Astrocyte of the cerebellum (primary cell): Measurements from ENCODE around the gene SAP130.

Experiments used
- DNase-seq: peaks from one replicate; pipeline ENCODE4 v3.0.0-alpha.2; 2011; ENCODE audit warnings: low read depth
- H3K4me3 ChIP-seq: 2 replicates; pipeline ENCODE4 v1.5.1; 2011; ENCODE audit warnings: mild to moderate bottlenecking, low read depth, low read length, moderate library complexity
- CTCF ChIP-seq: IDR thresholded peaks from 2 replicates; pipeline ENCODE4 v1.5.1; 2012; ENCODE audit warnings: low read length, low read depth, moderate library complexity, mild to moderate bottlenecking; ENCODE audit errors: missing control alignments
- in situ Hi-C: cut with HindIII; loops from 2 replicates; pipeline ENCODE4 v1.10.0; 2017; ENCODE audit warnings: low sequenced_read_pairs

The SAP130 gene

GRCh38 chr2:128040166-128040771 is 12.4 kb upstream of the SAP130 start:
- H3K4me3 ChIP-seq: no peak overlapping the region
- no peak for DNase-seq
- no peak for TF ChIP-seq CTCF
- in situ Hi-C loops: no loop called here

GRCh38 chr2:128039535-128039934 is 11.7 kb upstream of the SAP130 start:
- in situ Hi-C loops: no loop called here
- DNase-seq: no peak
- TF ChIP-seq CTCF: no peak
- H3K4me3 ChIP-seq: no peak overlapping the region

- TF ChIP-seq CTCF: no peak
- in situ Hi-C loops: no loop called here
- no peak for DNase-seq
- H3K4me3 ChIP-seq: no peak overlapping the region
Measured at GRCh38 chr2:128038411-128038810, 10.6 kb upstream of the SAP130 start.

- no peak overlapping the region for H3K4me3 ChIP-seq
- TF ChIP-seq CTCF: no peak
- DNase-seq: no peak
- in situ Hi-C loops: no loop called here
Measured at GRCh38 chr2:128037649-128038048, 9.8 kb upstream of the SAP130 start.

GRCh38 chr2:128036748-128037607 is 9.1 kb upstream of the SAP130 start:
- in situ Hi-C loops: no loop called here
- no peak for DNase-seq
- no peak overlapping the region for H3K4me3 ChIP-seq
- no peak for TF ChIP-seq CTCF

GRCh38 chr2:128032092-128032491 is 4.2 kb upstream of the SAP130 start:
- in situ Hi-C loops: no loop called here
- no peak for TF ChIP-seq CTCF
- no peak for DNase-seq
- H3K4me3 ChIP-seq: no peak overlapping the region
